Measurements from ENCODE around the gene CCL20.
A peak's percentile ranks its signal among the peaks of the same experiment; 100 is the strongest.
"Not testable (repeated sequence)": the region's sequence is repeated elsewhere in the genome, so short reads cannot be mapped to it uniquely, and the experiment has no call there.

Gene CCL20

DNA sequence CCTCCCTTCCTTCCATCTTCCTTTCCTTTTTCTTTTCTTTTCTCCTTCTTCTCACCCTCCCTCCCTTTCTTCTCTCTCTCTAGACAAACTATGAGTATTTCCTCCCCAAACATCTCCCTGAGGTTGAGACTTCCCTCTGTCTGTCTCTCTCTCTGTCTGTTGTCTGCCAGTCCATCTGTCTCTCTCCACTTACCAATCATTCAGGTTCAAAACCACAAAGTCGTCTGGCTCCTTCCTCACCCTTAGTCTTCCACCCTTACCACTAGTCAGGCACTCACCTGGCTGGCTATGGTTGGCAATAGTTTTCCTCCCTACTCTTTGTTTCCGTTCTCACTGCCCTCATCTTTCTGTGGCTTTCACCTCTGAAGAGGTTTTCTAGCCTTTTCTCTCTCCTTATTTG is 12.9 kb downstream of the CCL20 start:
- no peak for DNase-seq (ENCODE audit: low read depth, low spot score)
- H3K4me3 ChIP-seq (ENCODE audit: low read length), result no peak overlapping the region

DNA sequence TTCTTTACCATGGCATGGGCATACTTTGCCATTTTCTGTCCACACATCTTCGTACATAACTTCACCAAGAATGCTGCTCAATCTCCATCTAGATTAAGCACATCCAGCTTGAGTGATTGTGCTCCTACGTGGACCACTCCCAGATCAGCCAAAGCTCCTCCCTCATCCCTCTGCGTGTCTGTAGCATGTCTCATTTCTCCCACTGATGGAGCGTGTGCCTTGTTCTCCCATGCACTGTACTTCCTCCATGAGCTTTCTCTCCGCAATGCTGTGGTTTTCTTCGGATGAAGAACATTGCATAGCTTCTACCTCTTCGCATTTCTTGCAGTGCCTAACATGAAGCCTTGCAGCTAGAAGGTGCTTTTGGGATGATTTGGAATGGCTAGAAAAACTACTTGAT is 13.5 kb downstream of the CCL20 start:
- DNase-seq (ENCODE audit: low read depth, low spot score), result no peak
- H3K4me3 ChIP-seq (ENCODE audit: low read length), result no peak overlapping the region

DNA sequence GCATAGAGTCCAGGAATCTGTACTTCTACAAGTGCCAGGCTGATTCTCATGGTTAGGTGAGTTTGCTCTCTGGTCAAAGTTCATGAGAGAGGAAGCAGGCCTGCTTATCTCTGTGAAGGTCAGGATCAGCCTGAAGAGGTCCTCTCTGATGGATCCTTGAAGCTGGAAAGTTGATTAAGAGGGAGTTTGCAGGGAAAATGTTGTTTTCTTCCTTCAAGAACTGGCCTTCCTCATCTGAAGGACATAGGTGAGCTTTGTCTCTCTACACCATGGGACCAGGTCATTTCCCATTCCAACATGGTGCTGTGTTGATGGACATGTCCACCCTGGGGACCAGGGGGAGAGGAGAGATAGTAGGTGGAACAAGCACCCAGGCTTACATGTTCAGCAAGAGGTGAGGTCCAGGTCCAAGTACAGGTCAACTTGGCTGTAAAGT is 14.9 kb downstream of the CCL20 start:
- no peak overlapping the region for H3K4me3 ChIP-seq (ENCODE audit: low read length)
- no peak for DNase-seq (ENCODE audit: low read depth, low spot score)

DNA sequence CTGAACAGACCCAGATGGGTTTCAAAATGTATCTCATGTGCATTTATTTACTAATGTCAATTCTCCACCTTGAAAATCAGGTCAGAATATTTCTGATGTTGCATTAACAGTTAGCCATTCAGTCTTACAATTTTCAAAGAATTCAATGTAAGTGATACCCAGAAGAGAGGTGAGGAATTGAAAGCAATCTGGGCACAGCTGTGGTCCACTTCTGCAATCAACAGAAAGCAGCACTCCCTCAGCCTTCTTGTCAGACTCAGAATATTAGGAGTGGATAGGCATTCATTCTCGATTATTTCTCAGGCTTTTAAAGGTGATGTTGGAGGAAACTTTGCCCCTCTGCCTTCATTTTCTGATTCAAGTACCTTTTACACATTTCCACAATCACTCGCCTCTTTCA is 15.7 kb downstream of the CCL20 start:
- DNase-seq (ENCODE audit: low read depth, low spot score), result no peak
- no peak overlapping the region for H3K4me3 ChIP-seq (ENCODE audit: low read length)

DNA sequence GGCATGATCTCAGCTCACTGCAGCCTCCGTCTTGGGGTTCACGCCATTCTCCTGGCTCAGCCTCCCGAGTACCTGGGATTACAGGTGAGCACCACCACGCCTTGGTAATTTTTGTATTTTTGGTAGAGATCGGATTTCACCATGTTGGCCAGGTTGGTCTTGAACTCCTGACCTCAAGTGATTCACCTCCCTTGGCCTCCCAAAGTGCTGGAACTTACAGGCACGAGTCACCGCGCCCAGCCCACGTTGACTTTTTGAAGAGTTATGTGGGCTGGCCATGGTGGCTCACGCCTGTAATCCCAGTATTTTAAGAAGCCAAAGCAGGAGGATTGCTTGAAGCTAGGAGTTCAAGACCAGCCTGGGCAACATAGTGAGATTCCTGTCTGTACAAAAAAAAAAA is 20.8 kb downstream of the CCL20 start:
- no peak for DNase-seq (ENCODE audit: low read depth, low spot score)
- no peak overlapping the region for H3K4me3 ChIP-seq (ENCODE audit: low read length)

DNA sequence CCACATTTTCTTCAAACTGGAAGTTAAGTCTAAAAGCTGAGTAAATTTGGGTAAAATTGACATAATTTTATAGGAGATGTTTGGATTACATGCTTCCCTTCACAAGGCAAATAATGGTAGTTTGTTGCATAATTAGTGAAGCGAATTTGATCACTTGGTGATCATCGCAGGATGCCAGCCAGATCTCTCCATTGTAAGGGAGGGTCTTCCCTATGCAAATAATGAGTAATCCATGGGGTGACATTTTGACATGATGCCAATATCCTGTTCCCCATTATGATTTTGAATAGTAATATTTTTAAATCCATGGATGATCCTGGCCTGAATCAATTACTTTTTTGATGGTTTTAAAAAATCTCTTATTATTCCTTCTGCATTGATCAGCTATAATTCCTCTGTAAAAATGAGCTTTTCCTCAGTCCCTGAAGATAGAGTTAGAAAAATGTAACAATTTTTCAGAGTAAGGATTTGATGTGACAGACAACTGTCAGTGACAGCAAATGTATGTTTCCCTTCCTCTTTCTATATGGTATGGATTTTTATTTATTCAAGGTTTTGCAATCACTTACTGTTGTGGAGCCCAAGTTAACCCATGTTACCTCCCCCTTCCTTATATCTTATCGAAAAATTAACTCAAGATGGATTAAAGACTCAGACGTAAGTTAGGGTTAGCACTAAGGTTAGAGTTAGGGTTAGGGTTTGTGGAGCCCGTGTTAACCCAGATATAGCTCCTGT is 21.4 kb downstream of the CCL20 start:
- DNase-seq (ENCODE audit: low read depth, low spot score), result no peak
- H3K4me3 ChIP-seq (ENCODE audit: low read length), result no peak overlapping the region

DNA sequence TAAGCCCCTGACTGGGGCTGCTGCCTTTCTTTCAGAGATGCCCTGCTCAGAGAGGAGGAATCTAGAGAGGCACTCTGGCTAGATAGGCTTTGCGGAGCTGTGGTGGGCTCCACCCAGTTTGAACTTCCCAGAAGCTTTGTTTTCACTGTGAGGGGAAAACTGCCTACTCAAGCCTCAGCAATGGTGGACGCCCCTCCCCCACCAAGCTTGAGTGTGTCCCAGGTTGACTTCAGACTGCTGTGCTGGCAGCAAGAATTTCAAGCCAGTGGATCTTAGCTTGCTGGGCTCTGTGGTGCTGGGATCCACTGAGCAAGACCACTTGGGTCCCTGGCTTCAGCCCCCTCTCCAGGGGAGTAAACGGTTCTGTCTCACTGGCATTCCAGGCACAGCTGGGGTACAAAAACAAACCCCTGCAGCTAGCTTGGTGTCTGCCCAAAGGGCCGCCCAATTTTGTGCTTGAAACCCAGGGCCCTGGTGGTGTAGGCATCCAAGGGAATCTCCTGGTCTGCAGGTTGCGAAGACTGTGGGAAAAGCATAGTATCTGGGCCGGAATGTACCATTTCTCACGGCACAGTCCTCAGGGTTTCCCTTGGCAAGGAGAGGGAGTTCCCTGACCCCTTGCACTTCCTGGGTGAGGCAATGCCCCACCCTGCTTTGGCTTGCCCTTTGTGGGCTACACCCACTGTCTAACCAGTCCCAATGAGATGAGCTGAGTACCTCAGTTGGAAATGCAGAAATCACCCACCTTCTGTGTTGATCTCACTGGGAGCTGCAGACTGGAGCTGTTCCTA is 25.9 kb downstream of the CCL20 start:
- not testable (repeated sequence) for DNase-seq (ENCODE audit: low read depth, low spot score); H3K4me3 ChIP-seq (ENCODE audit: low read length)

DNA sequence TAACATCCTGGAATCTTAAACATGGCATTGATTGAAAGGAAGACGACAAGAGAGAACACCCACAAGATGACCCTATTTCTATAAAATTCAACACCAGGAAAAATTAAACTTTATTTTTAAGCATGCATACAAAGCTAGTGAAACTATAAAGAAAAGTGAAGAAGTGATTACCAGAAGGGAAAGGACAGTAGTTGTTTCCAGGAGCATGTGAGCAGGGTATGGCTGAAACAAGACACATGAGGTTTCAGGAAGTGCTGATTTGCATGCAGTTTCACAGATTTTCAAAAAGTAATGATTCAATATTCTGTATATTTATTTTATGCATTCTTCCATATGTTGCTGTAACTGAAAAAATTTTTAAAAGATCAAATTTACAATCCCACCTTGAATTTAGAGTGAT is 33.2 kb downstream of the CCL20 start:
- no peak for DNase-seq (ENCODE audit: low read depth, low spot score)
- H3K4me3 ChIP-seq (ENCODE audit: low read length), result no peak overlapping the region

DNA sequence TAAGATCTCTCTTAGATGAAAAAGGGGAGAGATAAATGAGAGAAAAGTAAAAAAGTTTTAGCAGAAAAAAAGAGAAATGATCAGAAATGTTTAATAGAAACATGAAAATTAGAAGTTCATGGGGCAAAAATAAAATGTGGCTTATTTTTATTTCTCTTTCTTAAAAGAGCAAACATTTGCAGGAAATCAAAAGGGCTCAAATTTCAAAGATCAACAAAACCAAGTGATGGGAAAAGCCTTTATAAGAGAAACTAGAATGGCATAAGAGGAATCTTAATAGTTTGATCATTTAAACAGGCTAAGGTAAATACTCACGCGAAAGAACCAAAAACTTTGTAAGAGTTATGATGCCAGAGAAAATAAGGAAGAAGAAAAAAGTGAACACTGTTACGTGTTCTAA is 34.5 kb downstream of the CCL20 start:
- DNase-seq (ENCODE audit: low read depth, low spot score), result no peak

DNA sequence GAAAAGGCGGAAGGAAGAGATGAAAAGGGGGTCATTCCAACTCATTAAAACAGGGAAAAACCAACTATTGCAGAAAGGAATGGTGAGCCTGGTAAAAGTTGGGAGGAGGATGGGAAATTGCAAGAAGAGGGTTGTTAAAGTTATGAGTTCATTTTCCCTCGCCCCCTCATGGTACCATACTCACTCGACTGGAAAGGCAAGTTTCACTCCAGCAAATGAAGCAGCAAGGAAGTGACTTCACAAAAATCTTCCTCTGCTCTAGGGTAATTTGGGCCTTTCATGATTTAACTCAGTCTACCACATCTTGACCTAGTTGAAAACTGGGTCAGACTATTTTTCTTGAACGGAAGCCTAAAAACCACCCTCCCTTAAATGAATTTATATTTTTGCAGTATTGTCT is 34.9 kb downstream of the CCL20 start:
- DNase-seq (ENCODE audit: low read depth, low spot score), result no peak
- no peak overlapping the region for H3K4me3 ChIP-seq (ENCODE audit: low read length)

More for the DNA sequence above, 34.5 kb downstream of the CCL20 start:
- no peak overlapping the region for H3K4me3 ChIP-seq (ENCODE audit: low read length)

DNA sequence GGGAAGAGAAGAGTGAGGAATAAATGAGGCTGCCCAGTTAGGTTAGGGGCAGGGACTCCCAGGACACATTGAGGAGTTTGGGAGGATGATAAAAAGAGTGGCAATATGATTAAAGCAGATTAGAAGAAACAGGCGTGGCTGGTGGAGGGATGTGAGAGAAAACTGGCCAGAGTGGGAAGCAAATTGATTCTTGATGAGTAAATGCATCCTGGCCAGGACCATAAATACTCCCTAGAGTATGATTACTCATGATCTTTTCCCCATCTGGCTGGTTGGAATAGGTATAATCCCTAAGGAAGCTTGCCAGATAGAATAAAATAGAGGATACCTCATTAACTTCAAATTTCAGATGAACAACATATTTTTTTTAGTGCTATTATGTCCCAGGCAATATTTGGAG is 36.3 kb downstream of the CCL20 start:
- no peak for DNase-seq (ENCODE audit: low read depth, low spot score)
- H3K4me3 ChIP-seq (ENCODE audit: low read length), result no peak overlapping the region

DNA sequence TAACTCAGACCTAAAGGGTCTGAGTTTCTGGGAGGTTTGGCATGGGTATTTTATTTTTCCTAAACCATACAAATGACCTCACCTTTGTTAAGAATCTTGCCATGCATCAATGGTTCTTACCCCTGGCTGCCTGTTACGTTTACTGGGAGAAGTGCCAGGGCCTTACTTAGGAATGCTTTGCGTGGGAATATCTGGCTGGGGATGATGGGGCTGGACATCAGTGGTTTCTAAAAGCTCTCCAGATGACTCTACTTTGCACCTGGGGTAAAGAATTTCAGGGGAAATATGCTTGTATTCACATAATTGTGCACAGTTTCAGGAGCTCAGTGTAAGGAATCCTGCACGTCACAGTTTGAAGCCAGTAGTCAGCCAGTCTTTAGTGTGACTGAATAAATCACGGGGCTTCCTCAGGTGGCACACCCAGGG is 39.6 kb downstream of the CCL20 start:
- no peak for DNase-seq (ENCODE audit: low read depth, low spot score)
- no peak overlapping the region for H3K4me3 ChIP-seq (ENCODE audit: low read length)

DNA sequence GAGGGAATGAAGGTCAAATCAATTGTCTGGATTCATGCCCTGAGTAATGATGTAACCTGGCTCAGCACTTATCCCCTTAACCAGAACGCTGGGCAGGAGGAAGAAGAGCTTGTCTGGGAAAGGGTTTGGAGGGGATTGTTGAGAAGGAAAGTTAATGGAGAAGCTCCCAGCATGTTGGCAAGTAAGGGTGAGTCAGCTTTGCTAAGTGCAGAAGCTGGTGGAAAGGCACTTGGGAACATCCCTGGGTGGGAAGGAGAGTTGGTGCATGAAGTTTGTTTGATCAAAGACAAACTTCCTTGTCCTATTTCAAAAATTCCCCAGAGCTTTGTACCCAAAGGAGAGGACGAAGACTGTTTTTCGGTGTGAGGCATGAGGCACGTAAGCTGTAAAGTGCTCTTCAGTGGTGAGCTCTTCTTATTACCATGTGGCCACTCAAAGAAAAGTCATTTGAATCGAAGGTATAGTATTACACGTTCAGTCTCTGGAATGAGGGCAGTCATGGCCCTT is 40.2 kb downstream of the CCL20 start:
- H3K4me3 ChIP-seq (ENCODE audit: low read length), result no peak overlapping the region
- no peak for DNase-seq (ENCODE audit: low read depth, low spot score)

DNA sequence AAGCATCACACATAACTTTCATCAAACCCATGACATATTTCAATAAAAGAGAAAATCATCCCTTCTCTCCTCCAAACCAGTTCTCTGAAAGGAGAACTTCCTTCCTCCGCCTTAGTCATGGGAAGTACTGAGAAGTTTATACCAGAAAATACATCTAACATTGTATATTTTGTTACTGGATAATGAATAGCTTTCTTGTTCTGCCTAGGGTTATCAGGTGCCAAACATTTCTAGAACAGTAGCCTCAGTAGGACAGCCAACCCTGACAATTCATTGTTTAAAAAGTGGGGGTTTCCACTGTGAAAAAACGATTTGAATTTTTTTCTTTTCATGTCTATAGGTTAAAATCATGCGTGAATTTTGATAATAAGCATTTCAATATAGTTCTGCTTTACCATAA is 41.8 kb downstream of the CCL20 start:
- DNase-seq (ENCODE audit: low read depth, low spot score), result no peak
- H3K4me3 ChIP-seq (ENCODE audit: low read length), result no peak overlapping the region

DNA sequence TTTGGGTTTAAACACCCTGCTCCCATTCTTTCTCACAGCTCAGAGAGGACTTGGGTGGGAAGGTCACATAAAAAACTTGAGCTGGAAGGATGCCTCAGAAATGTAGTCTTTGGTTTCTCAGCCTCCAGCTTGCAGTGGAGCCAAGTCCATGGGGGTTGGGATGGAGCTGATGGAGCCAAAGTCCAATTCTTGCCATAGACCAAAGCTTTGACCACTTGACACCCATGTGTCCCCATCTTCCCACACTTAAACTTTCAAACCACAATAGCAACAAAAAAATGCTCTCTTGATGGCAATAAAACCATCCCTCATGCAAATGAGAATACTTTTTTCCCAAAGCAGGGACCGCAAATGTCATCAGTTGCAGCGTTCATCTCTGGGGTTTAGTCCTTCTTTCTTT is 43.1 kb downstream of the CCL20 start:
- DNase-seq (ENCODE audit: low read depth, low spot score), result no peak

DNA sequence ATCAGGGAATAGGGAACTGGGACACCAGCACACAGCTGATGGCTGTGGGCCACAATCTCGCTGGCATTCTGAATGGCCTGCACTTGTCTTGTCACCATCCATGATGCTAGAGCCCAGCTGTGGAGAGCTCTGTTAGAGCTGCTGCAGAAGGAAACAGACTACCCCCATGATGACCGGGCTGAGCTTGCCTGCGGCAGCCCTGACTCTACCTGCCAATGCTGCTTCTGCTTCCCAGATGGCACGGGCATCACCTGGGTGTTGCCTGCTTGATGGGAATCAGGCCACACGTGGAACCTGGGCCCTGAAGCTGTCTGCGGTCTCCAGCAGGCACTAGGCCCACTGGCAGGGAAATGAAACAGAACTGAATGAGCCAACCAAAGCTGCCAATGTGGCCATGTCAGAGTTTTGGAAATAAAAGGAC is 46.6 kb downstream of the CCL20 start:
- DNase-seq (ENCODE audit: low read depth, low spot score), result no peak
- no peak overlapping the region for H3K4me3 ChIP-seq (ENCODE audit: low read length)

More for the DNA sequence above, 43.1 kb downstream of the CCL20 start:
- no peak overlapping the region for H3K4me3 ChIP-seq (ENCODE audit: low read length)

DNA sequence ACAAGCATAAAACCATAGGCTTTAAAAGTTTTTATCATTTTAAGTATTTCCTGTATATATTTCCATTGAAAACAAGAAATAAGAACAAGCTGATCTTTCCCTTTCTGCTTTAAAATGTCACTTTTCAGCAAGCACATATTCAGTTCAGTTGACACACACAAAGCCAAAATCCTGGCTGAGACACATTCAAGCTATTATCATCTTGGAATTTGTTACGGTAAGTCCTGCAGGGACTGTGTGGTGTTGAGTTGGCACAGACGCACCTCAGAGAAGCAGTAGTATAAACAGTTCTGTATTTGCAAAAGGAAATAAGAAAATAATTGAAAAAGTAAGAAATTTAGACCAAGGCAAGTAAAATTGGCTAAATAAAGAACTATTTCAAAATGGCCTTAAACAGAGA is 47.4 kb downstream of the CCL20 start:
- DNase-seq (ENCODE audit: low read depth, low spot score), result no peak
- H3K4me3 ChIP-seq (ENCODE audit: low read length), result no peak overlapping the region

DNA sequence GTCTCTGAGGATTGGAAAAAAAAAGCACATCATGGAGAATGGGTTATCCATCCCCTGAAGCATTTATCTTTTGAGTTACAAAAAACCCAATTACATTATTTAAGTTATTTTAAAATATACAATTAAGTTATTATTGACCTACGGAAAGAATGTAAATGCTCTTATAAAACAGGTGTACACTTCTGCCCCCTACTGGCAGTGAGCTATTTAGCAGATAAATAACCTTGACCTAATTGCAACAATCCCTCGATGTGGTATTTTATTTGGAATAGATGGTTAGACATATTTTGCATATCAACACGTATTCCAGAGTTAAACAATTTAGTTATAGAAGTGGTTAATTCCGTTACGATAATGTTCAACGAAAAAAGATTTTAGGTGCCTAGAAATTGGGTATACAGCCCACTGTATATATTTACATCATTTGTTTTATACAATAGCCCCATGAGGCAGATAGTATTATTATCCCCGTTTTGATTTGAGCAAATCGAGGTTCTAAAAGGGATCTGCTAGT is 48.6 kb downstream of the CCL20 start:
- peak; percentile 46 for DNase-seq (ENCODE audit: low read depth, low spot score)

DNA sequence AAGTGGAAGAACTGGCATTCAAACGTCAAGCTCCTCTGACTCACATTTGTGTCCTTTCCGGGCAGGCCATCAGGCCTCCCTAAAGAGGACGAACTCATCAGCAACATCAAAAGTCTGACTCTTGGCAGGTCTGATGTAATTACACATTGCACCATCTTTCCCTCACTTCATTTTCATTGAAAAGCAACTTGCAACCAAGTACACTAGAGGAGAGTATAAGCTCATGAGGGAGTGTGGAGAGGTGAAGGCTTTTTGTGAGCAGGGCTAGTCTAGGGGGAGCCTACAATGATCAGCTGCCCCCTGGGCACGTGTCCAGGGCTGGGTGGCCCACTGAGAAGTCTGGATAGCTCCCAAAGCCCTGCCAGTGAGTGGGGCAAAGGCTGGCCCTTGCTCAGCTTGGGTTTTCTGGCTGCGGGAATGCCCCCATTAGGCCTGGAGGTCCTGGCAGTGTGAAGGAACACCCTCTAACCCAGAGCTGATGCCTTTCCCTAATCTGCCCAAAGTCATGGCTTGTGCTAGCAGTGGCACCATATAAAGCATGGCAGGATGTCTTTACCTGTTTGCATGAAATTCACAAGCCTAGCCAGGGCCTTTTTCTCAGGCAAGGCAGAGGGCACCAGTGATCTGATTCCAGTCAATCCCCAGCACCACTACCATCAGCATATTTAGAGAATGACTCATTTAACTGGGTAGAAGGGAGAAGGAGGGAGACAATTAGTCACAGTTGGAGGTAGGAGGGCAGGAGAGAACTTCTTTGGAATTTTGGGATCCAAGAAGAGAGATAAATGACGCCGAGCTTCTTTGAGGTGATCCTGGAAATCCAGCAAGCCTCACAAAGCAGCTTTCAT is 49.3 kb downstream of the CCL20 start:
- no peak for DNase-seq (ENCODE audit: low read depth, low spot score)
- H3K4me3 ChIP-seq (ENCODE audit: low read length), result no peak overlapping the region

More for the DNA sequence above, 48.6 kb downstream of the CCL20 start:
- H3K4me3 ChIP-seq (ENCODE audit: low read length), result no peak overlapping the region

All from Jurkat, Clone E6-1 (cell line).